ENCODE data around the gene ITPKB.

The ITPKB gene

DNA sequence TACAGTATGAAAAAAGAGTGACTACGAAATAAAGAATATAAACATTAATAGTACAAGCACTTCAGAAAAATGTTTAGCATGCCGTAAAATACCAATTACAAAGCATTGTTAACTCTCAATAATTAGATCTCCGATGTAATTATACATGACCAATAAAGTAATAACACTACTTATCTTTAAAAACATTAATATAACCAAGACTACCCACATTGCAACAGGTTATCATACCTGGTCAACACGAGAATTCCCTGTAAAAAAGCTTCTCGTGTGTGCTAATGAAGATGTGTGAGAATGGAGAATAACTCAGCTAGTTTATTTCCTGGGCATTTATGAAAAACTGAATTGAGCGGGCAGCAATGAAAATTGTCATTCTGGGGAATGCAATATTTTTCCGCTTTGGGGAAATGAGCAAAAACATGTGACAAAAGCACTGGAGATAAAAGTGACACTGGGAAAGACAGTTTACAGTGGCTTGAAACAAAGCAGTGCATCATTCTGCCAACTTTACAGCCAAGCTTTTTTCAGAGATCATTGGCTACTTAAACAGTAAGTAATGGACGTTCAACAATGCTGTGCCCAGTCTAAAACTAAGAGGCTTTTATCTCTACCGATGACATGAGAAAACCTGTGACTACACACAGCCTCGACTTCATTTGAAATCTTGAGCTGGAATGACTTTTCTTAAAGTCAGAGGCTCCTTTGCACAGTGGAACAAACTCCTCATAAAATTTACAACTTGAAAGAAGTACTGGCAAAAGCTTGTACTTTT is 34.7 kb downstream of the ITPKB start:
- Mint-ChIP-seq H3K4me1 (peaks cover 59% of the 10 kb centered on the region), H3K27me3 (ENCODE audit: low read depth, poor library complexity) (peaks cover 3% of the 10 kb centered on the region)

DNA sequence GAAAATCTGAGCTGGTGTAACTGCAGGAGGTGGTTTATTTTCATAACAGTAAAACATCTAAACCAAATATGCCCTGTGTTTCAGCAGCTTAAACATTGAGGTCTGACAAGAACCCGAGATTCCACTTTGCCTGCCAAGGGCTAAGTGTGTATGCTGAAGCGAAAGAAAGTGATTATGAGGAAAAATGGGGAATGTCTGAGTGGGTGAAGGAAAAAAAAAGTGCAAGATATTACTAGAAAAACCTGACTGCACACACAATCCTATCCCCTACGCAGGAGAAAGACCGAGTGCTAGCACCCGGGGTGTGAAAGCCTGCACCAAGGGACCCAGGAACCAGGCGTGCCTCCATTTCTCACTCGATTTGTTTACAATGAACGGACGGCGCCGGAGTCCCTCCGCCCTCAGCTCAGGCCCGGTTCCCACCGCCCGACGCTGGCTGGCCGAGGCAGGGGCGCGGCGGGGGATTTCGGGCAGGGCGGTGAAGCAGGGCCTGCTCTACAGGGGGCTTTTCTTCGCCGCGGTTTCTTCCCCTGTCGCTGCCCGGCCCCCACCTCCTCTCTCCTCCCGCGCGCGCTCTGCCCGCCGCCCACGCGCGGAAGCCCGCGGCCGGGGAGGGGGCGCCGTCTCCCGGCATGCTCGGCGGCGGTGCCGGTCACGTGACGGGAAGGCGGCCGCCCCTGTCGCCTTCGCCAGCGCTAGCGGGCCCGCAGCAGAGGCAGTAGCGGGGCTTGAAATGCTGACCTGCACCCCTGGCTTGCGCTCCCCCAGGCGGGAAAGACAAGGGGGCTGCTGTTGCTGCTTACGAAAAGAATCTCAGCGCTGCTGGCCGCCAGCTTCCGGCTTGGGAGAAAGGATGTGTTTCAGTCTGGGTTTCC is 35.9 kb downstream of the ITPKB start:
- TF ChIP-seq, protein P1, sequence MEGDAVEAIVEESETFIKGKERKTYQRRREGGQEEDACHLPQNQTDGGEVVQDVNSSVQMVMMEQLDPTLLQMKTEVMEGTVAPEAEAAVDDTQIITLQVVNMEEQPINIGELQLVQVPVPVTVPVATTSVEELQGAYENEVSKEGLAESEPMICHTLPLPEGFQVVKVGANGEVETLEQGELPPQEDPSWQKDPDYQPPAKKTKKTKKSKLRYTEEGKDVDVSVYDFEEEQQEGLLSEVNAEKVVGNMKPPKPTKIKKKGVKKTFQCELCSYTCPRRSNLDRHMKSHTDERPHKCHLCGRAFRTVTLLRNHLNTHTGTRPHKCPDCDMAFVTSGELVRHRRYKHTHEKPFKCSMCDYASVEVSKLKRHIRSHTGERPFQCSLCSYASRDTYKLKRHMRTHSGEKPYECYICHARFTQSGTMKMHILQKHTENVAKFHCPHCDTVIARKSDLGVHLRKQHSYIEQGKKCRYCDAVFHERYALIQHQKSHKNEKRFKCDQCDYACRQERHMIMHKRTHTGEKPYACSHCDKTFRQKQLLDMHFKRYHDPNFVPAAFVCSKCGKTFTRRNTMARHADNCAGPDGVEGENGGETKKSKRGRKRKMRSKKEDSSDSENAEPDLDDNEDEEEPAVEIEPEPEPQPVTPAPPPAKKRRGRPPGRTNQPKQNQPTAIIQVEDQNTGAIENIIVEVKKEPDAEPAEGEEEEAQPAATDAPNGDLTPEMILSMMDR (IDR thresholded peaks at IDR 0.05): no peak
- peak; percentile 71 for DNase-seq
- peak overlapping the region; percentile 86 for H3K27ac Mint-ChIP-seq

More for the DNA sequence above, 34.7 kb downstream of the ITPKB start:
- TF ChIP-seq, protein P1 (IDR thresholded peaks at IDR 0.05): no peak
- Mint-ChIP-seq H3K36me3 (ENCODE audit: low read depth) (peaks cover 7% of the 10 kb centered on the region), H3K27ac (no peak overlapping the region), H3K4me3 (peak overlapping the region; percentile 69), H3K9me3 (no peaks in the 10 kb centered on the region)
- DNase-seq: no peak

DNA sequence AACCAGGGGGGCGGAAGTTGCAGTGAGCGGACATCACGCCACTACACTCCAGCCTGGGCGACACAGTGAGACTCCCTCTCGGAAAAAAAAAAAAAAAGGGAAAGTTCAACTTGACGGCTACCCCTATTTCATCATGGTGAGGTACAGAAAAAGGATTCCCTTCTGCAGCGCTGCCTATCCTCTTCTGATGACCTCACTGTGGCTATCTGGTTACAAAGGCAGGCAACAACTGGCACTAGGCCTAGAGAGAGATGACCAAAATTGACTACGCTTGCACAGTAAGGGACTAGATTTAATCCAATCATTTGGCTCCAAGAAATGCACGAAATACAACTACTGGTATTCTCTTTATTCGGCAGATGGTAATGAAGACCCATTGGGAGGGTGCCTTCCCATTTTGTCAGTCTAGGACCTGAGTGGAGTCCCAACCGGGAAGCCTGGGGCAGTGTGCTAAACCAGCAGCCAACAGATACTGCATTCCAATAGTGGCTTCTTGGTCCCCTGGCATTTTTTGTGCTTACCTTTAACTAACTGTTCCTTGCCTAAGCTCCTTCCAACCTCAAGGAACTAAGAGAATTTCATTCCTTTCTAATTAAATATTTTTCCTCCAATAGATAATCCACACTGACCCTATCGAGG is 36.6 kb downstream of the ITPKB start:
- Mint-ChIP-seq H3K9me3 (no peaks in the 10 kb centered on the region), H3K4me3 (peak overlapping the region; percentile 80), H3K36me3 (ENCODE audit: low read depth) (peaks cover 7% of the 10 kb centered on the region), H3K27me3 (ENCODE audit: low read depth, poor library complexity) (peaks cover 3% of the 10 kb centered on the region), H3K4me1 (peaks cover 55% of the 10 kb centered on the region), H3K27ac (peak overlapping the region; percentile 86)
- TF ChIP-seq, protein P1 (IDR thresholded peaks at IDR 0.05): no peak
- no peak for DNase-seq

More for the DNA sequence above, 35.9 kb downstream of the ITPKB start:
- Mint-ChIP-seq H3K36me3 (ENCODE audit: low read depth) (peaks cover 7% of the 10 kb centered on the region), H3K27me3 (ENCODE audit: low read depth, poor library complexity) (peaks cover 3% of the 10 kb centered on the region), H3K9me3 (no peaks in the 10 kb centered on the region), H3K4me3 (peak overlapping the region; percentile 80), H3K4me1 (peaks cover 55% of the 10 kb centered on the region)

DNA sequence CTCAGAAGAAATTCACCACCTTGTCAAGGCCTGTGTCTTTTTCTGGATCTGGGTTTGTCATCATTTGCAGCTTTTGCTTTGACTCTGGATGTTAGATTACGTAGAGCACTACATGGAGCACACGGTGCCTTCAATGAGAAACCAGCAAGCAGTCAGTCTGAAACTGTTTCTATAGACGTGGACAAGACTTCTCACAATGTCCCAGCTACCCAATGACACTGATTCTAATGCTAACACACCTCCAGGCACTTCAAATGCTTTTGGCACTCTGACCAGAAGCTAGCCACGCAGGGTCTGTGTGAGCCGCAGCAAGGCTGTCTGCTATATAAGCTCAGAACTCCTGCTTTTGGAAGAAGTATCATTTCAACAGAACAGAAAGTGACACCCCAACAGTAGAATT is 38.2 kb downstream of the ITPKB start:
- Mint-ChIP-seq H3K4me3 (no peak overlapping the region), H3K9me3 (no peaks in the 10 kb centered on the region), H3K27me3 (ENCODE audit: low read depth, poor library complexity) (peaks cover 3% of the 10 kb centered on the region), H3K27ac (peak overlapping the region; percentile 37), H3K4me1 (peaks cover 54% of the 10 kb centered on the region), H3K36me3 (ENCODE audit: low read depth) (peaks cover 5% of the 10 kb centered on the region)
- TF ChIP-seq, protein P1 (IDR thresholded peaks at IDR 0.05): no peak
- DNase-seq: no peak

DNA sequence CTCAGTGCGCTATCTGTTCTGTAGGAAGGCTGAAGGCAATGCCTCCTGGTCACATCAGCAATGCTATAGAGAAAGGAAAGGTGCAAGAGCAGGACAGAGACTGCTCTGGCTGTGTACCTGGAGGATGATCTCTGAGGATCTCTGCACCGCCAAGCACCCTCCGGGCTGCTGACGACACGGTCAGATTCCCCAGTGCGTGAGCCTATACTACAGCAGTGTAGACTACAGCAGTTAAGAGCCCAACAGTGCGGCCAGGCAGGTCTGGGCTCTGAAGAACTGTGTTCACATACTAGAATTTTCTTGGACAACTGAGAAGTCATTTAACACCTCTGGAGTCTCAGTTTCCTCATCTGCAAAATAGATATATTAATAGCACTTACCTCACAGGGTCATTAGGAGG is 39.9 kb downstream of the ITPKB start:
- Mint-ChIP-seq H3K27ac (no peak overlapping the region), H3K4me1 (peaks cover 40% of the 10 kb centered on the region), H3K27me3 (ENCODE audit: low read depth, poor library complexity) (no peaks in the 10 kb centered on the region), H3K36me3 (ENCODE audit: low read depth) (no peaks in the 10 kb centered on the region), H3K9me3 (no peaks in the 10 kb centered on the region), H3K4me3 (no peak overlapping the region)
- DNase-seq: no peak
- TF ChIP-seq, protein P1 (IDR thresholded peaks at IDR 0.05): no peak
